Neural cell (in vitro differentiated cells): Measurements from ENCODE around the gene CARHSP1.
"Not testable (repeated sequence)": the region's sequence is repeated elsewhere in the genome, so short reads cannot be mapped to it uniquely, and the experiment has no call there.

Experiments used
- CTCF ChIP-seq: fragments of 450-650 bp; IDR thresholded peaks from 2 replicates; pipeline ENCODE4 v1.5.1; 2014; ENCODE audit warnings: antibody characterized with exemption, mild to moderate bottlenecking, moderate library complexity; ENCODE audit not compliant: poor library complexity, severe bottlenecking
- EP300 ChIP-seq: fragments of 450-650 bp; conservative IDR thresholded peaks from 2 replicates; pipeline ENCODE4 v1.6.1; 2014; ENCODE audit warnings: antibody characterized with exemption, mild to moderate bottlenecking, moderate library complexity; ENCODE audit not compliant: poor library complexity, severe bottlenecking
- EZH2 ChIP-seq: fragments of 200-600, 300-800 bp; shearing (Covaris generic), sonication (generic); IDR thresholded peaks from 2 replicates; pipeline ENCODE4 v1.6.1; 2014; ENCODE audit warnings: antibody characterized with exemption, low read length, borderline replicate concordance, mild to moderate bottlenecking; ENCODE audit not compliant: insufficient read depth, poor library complexity, severe bottlenecking
- MXI1 ChIP-seq: fragments of 450-650 bp; conservative IDR thresholded peaks from 2 replicates; pipeline ENCODE4 v1.6.1; 2014; ENCODE audit warnings: antibody characterized with exemption, mild to moderate bottlenecking; ENCODE audit not compliant: poor library complexity, severe bottlenecking
- POLR2AphosphoS5 ChIP-seq: IDR thresholded peaks from 2 replicates; pipeline ENCODE4 v1.6.1; 2012
- RAD21 ChIP-seq: fragments of 450-650 bp; conservative IDR thresholded peaks from 2 replicates; pipeline ENCODE4 v1.6.1; 2014; ENCODE audit warnings: antibody characterized with exemption, mild to moderate bottlenecking, moderate library complexity
- REST ChIP-seq: IDR thresholded peaks from 2 replicates; pipeline ENCODE4 v1.6.1; 2012; ENCODE audit warnings: borderline replicate concordance
- SMC3 ChIP-seq: fragments of 450-650 bp; conservative IDR thresholded peaks from 2 replicates; pipeline ENCODE4 v1.6.1; 2014; ENCODE audit warnings: antibody characterized with exemption, mild to moderate bottlenecking, moderate library complexity; ENCODE audit not compliant: poor library complexity
- TAF1 ChIP-seq: IDR thresholded peaks from 2 replicates; pipeline ENCODE4 v1.6.1; 2012; ENCODE audit warnings: low read depth

GRCh38 chr16:8836797-8837196 is 32.0 kb downstream of the CARHSP1 start:
- TF ChIP-seq CTCF, EZH2, REST, TAF1, MXI1, EP300, RAD21, POLR2AphosphoS5, SMC3: not testable (repeated sequence)
